Heart right ventricle (tissue), 16 donors: ENCODE measurements around the gene CLASRP. TPM values are rescaled to one million over a fixed set of nuclear protein-coding genes. Genes with fewer than 3 reads are reported as not detected.

Experiments
- ATAC-seq, 8 donors: fragments of 200-7000 bp; cut with Tn5 transposase; one replicate each; pipeline ENCODE4 v1.9.1; 2020; ENCODE audit warnings: mild to moderate bottlenecking in 8 of 8, moderate library complexity in 8 of 8, moderate number of reproducible peaks in 1 of 8
- DNase-seq, 2 donors: peaks; one replicate each; pipeline ENCODE4 v3.0.0-alpha.2; 2020
- H3K27ac ChIP-seq, 10 donors: fragments of 200-600 bp; sonication (generic) in 2 of 10; one replicate each; pipeline versions ENCODE4 v1.5.0 to v1.8.0; 2020 to 2022; ENCODE audit warnings: mild to moderate bottlenecking in 3 of 10
- H3K27me3 ChIP-seq, 7 donors: fragments of 200-600 bp; one replicate each; pipeline ENCODE4 v1.8.0; 2021 to 2022; ENCODE audit warnings: mild to moderate bottlenecking in 2 of 7
- H3K36me3 ChIP-seq, 9 donors: fragments of 200-600 bp; sonication (generic) in 1 of 9; one replicate each; pipeline versions ENCODE4 v1.5.0 to v1.8.0; 2020 to 2022; ENCODE audit warnings: mild to moderate bottlenecking in 2 of 9
- H3K4me1 ChIP-seq, 9 donors: fragments of 200-600 bp; sonication (generic) in 1 of 9; one replicate each; pipeline versions ENCODE4 v1.5.0 to v1.8.0; 2020 to 2022; ENCODE audit warnings: mild to moderate bottlenecking in 4 of 9
- H3K4me3 ChIP-seq, 10 donors: fragments of 200-600 bp; sonication (generic) in 2 of 10; one replicate each; pipeline versions ENCODE4 v1.5.0 to v1.8.0; 2020 to 2022; ENCODE audit warnings: mild to moderate bottlenecking in 7 of 10, moderate library complexity in 2 of 10
- H3K9me3 ChIP-seq, 11 donors: fragments of 200-600 bp in 10 of 11; sonication (generic) in 2 of 11; one replicate each; pipeline versions ENCODE4 v1.5.0 to v1.8.0; 2013 to 2022; ENCODE audit warnings: mild to moderate bottlenecking in 2 of 11, control low read depth in 1 of 11, moderate library complexity in 1 of 11
- CTCF ChIP-seq, 9 donors: fragments of 200-600 bp; sonication (generic) in 2 of 9; IDR thresholded peaks; one replicate each; pipeline versions ENCODE4 v1.5.0 to v1.8.0; 2021 to 2022; ENCODE audit warnings: antibody characterized with exemption in 9 of 9, mild to moderate bottlenecking in 5 of 9, moderate library complexity in 1 of 9
- WGBS, 2 donors: extraction: QIAGEN DNeasy Blood & Tissue Kit; methylation state at CpG; one replicate each; pipeline ENCODE4 v1.1.7; 2013; ENCODE audit warnings: inconsistent platforms in 1 of 2; 5-methylcytosine and 5-hydroxymethylcytosine counted together
- intact Hi-C, 10 donors: fragments of 100-400 bp; cut with DNase I; formaldehyde crosslinking; loops; one replicate each; pipeline versions ENCODE4 v1.11.1 to v1.14.2; 2022
- polyA plus RNA-seq, 2 donors: library from polyadenylated mRNA; stranded (reverse); fragments of 200-250 nt; gene quantifications; one replicate each; pipeline ENCODE4 v1.2.3, GENCODE V29; 2013
- total RNA-seq, 10 donors: library from RNA; stranded (reverse); fragmentation: NEBNext Ultra II Directional in 3 of 10; extraction: Animal tissue kit (Norgen Biotek cat#: 25700) in 3 of 10; gene quantifications; one replicate each; pipeline versions ENCODE4 v1.2.1 to v1.2.4, GENCODE V29; 2021 to 2023
- donor health status: Arrhythmogenic right ventricular cardiomyopathy.
- donor health status: ischemic (EF 13 %, LVEDD 7.1; RV severe dilation, severe dysfunction).
- donor health status: healthy with polysubstance abuse.
- donor health status: DM: no; HTN: yes; CAD: no.
- donor health status: DM: no; HTN: no; CAD: no.
- donor health status: ischemic (EF 25% LVEDD 6.9; RV normal size, moderate dysfunction).
- donor health status: ischemic (EF 25% LVEDD 5.7; RV mildly dilated, moderate dysfunction).
- donor health status: healthy.
- donor health status: DM: yes; HTN: yes; CAD: no.
- donor health status: Ischemic cardiomyopathy.
- donor health status: ischemic (EF 35%, LVEDD 5.7; RV mildly dilated, moderate dysfunction).
- donor health status: nonischemic (EF 11% LVEDD 7.7; RV severe dilation, severe dysfunction).
- donor health status: DM: yes; HTN: yes; CAD: no.
- donor health status: PGD.
- donor health status: ischemic (EF 29% LVEDD 5.4; RV normal size, mild dysfunction).
- donor health status: nonischemic (EF 23%, LVEDD 6.1; RV moderate dilation, normal function).

CLASRP gene
- total and polyA plus RNA-seq, 12 donors: 24.0 to 142 (median 30.0) TPM

GRCh38 chr19:45035755-45036154, 3.1 kb upstream of the CLASRP start:
- WGBS, 2 donors: 98% methylated on average over 6 of the region's 6 CpGs
- intact Hi-C loops: no loop called here
- Histone ChIP-seq H3K36me3 (peaks cover 0 to 82% (median 21%) of the 10 kb centered on the region in 9 donors), H3K27ac (no peak overlapping the region), H3K4me1 (peaks cover 7 to 23% (median 19%) of the 10 kb centered on the region in 9 donors), H3K9me3 (peaks cover 0 to 5% (median 0%) of the 10 kb centered on the region in 11 donors), H3K27me3 (no peaks in the 10 kb centered on the region), H3K4me3 (no peak overlapping the region)
- no peak for TF ChIP-seq CTCF (IDR thresholded peaks at IDR 0.05)
- DNase-seq (no peak), ATAC-seq (no peak)

- 91 to 95% methylated on average over 37 of the region's 37 CpGs for WGBS, 2 donors
- DNase-seq: no peak
Observed at GRCh38 chr19:45037393-45038169, 1.3 kb upstream of the CLASRP start.

GRCh38 chr19:45040059-45040771, 1.4 kb downstream of the CLASRP start:
- intact Hi-C loops: no loop called here
- 73 to 82% methylated on average over 19 of the region's 19 CpGs for WGBS, 2 donors
- ATAC-seq: no peak
- no peak for DNase-seq
- TF ChIP-seq CTCF (IDR thresholded peaks at IDR 0.05): no peak
- Histone ChIP-seq H3K27ac (peak overlapping the region in 4 of 10 donors; percentile 93 to 99 (median 98)), H3K27me3 (no peaks in the 10 kb centered on the region), H3K9me3 (peaks cover 0 to 5% (median 0%) of the 10 kb centered on the region in 11 donors), H3K36me3 (peaks cover 0 to 80% (median 40%) of the 10 kb centered on the region in 9 donors), H3K4me3 (peak overlapping the region in 9 of 10 donors; percentile 64 to 98 (median 89)), H3K4me1 (peaks cover 8 to 56% (median 37%) of the 10 kb centered on the region in 9 donors)

More at GRCh38 chr19:45037393-45038169, 1.3 kb upstream of the CLASRP start:
- no peak for ATAC-seq
- H3K9me3 ChIP-seq: peaks cover 0 to 5% (median 0%) of the 10 kb centered on the region in 11 donors
- peaks cover 8 to 41% (median 30%) of the 10 kb centered on the region in 9 donors for H3K4me1 ChIP-seq
- no peak for TF ChIP-seq CTCF (IDR thresholded peaks at IDR 0.05)
- no peak overlapping the region for H3K4me3 ChIP-seq
- no peak overlapping the region for H3K27ac ChIP-seq
- no peaks in the 10 kb centered on the region for H3K27me3 ChIP-seq
- H3K36me3 ChIP-seq: peaks cover 0 to 82% (median 25%) of the 10 kb centered on the region in 9 donors
- intact Hi-C loops: loop anchor here in 1 of 10 donors (2.0 kb wide), 1 partner anchor 41 kb away; the partner anchor contains the start of gene GEMIN7

- no peak for TF ChIP-seq CTCF (IDR thresholded peaks at IDR 0.05)
- H3K27me3 ChIP-seq: no peaks in the 10 kb centered on the region
- intact Hi-C loops: no loop called here
- no peak for ATAC-seq
- no peak for DNase-seq
- H3K4me1 ChIP-seq: peaks cover 8 to 65% (median 46%) of the 10 kb centered on the region in 9 donors
- H3K27ac ChIP-seq: peak overlapping the region in 1 of 10 donors; percentile 99
- H3K9me3 ChIP-seq: no peaks in the 10 kb centered on the region
- no peak overlapping the region for H3K4me3 ChIP-seq
- H3K36me3 ChIP-seq: peaks cover 0 to 80% (median 37%) of the 10 kb centered on the region in 9 donors
- 86 to 88% methylated on average over 6 of the region's 6 CpGs for WGBS, 2 donors
Observed at GRCh38 chr19:45041125-45041524, 2.3 kb downstream of the CLASRP start.
